T-helper 17 cell (primary cell): Measurements from ENCODE around the gene CAMTA2. TPM values are rescaled to one million over a fixed set of nuclear protein-coding genes. Genes with fewer than 3 reads are reported as not detected.
A peak's percentile ranks its signal among the peaks of the same experiment; 100 is the strongest.

Experiments
- ATAC-seq: fragments of 150-1000 bp; cut with Tn5 transposase; 2 replicates; pipeline ENCODE4 v1.10.0; 2021; ENCODE audit warnings: mild to moderate bottlenecking, moderate library complexity
- DNase-seq, 3 donors: peaks; one replicate each; pipeline versions ENCODE4 v3.0.0 to v3.0.0-alpha.2; 2020 to 2021
- H3K9me3 ChIP-seq: one replicate; pipeline ENCODE4 v1.7.0; 2013; ENCODE audit warnings: low read length, mild to moderate bottlenecking; ENCODE audit not compliant: control insufficient read depth, poor library complexity, severe bottlenecking
- H3K27ac Mint-ChIP-seq: one replicate; pipeline ENCODE4 v1.8.0; 2022; ENCODE audit warnings: mild to moderate bottlenecking, moderate library complexity, mixed read lengths
- H3K27me3 Mint-ChIP-seq: one replicate; pipeline ENCODE4 v1.8.0; 2022; ENCODE audit warnings: mixed read lengths
- H3K36me3 Mint-ChIP-seq: one replicate; pipeline ENCODE4 v1.8.0; 2022; ENCODE audit warnings: low read depth, mixed read lengths
- H3K4me1 Mint-ChIP-seq: one replicate; pipeline ENCODE4 v1.8.0; 2022; ENCODE audit warnings: mild to moderate bottlenecking, mixed read lengths
- H3K4me3 Mint-ChIP-seq: one replicate; pipeline ENCODE4 v1.8.0; 2022; ENCODE audit warnings: mild to moderate bottlenecking, moderate library complexity, mixed read lengths
- total RNA-seq, 4 donors: library from RNA in 2 of 4; stranded (reverse) in 2 of 4; gene quantifications; one replicate each; pipeline ENCODE4 v1.2.3 and lab custom pipeline; 2022 to 2026

CAMTA2 gene
- total RNA-seq, 2 donors from 2014 or later = 59.9 to 63.5 TPM

- H3K4me1 Mint-ChIP-seq = peaks cover 17% of the 10 kb centered on the region
- H3K4me3 Mint-ChIP-seq = no peak overlapping the region
- ATAC-seq (no peak), DNase-seq (no peak)
- H3K9me3 ChIP-seq = no peaks in the 10 kb centered on the region
- no peaks in the 10 kb centered on the region for H3K27me3 Mint-ChIP-seq
- H3K36me3 Mint-ChIP-seq = peaks cover 5% of the 10 kb centered on the region
- no peak overlapping the region for H3K27ac Mint-ChIP-seq
These were observed 17.8 kb downstream of the CAMTA2 start for GRCh38 chr17:4969551-4970173.

GRCh38 chr17:4969047-4969550 is 18.4 kb downstream of the CAMTA2 start:
- DNase-seq (no peak), ATAC-seq (no peak)
- no peak overlapping the region for H3K27ac Mint-ChIP-seq
- H3K9me3 ChIP-seq = no peaks in the 10 kb centered on the region
- H3K4me3 Mint-ChIP-seq = no peak overlapping the region
- H3K27me3 Mint-ChIP-seq = no peaks in the 10 kb centered on the region
- peaks cover 18% of the 10 kb centered on the region for H3K4me1 Mint-ChIP-seq
- H3K36me3 Mint-ChIP-seq = peaks cover 5% of the 10 kb centered on the region

GRCh38 chr17:4968486-4969046 is 18.9 kb downstream of the CAMTA2 start:
- peaks cover 17% of the 10 kb centered on the region for H3K4me1 Mint-ChIP-seq
- H3K27ac Mint-ChIP-seq = no peak overlapping the region
- ATAC-seq (no peak), DNase-seq (no peak)
- no peaks in the 10 kb centered on the region for H3K27me3 Mint-ChIP-seq
- no peaks in the 10 kb centered on the region for H3K9me3 ChIP-seq
- peaks cover 5% of the 10 kb centered on the region for H3K36me3 Mint-ChIP-seq
- H3K4me3 Mint-ChIP-seq = no peak overlapping the region

DNA sequence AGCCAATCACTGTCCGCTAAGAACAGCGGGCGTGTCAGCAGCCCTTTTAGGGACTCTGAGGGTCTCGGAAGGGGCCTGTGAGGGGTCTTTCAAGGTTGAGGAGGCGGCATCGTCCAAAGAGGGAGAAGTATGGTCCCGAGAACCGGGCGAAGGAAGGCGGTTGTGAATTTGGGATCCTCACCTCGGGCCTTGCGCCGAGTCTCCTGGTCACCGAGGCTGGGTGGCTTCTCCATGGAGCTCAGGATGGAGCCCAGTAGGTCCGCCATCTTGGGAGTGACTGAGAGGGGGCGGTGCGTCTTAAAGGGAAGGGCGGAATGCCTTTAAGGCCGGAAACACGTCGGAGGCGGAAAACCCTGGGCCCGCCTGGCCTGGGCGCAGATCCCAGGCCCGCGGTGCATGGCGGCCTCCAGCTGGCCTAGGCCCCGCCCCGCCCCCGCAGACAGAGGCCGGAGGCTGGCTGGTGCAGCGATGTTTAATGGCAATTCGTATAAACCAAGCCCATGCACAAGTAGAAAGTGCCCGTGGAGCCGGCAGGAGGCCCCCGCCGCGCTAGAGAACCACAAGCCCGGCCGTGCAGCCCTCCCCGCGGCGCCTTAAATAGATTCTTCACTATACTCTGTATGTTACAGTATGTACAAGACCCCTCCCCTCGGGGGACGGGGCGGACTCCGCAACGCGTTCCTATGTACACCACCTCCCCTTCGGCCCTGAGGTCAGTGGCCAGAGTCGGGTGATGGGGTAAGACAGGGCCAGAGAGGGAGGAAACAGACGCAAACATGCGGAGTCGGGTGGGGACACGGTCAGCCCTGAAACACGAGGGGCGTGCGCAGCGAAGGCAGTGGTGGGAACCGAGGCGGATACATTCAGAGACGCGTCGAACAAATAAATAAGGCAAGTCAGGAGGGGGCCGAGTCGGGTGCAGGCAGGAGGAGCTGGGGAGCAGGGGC is 19.7 kb downstream of the CAMTA2 start, which contains the start of gene SPAG7:
Gene SPAG7, minus strand, starts transcription at position 279 of the 947 bp plus-strand sequence. Its CDS starts 13 bp downstream, at position 266.
- ATAC-seq (peak; percentile 74), DNase-seq (peak; percentile 86 to 89 (median 89))
- H3K36me3 Mint-ChIP-seq = peaks cover 3% of the 10 kb centered on the region
- H3K27me3 Mint-ChIP-seq = no peaks in the 10 kb centered on the region
- no peak within 1 kb of the TSS for H3K27ac Mint-ChIP-seq
- no peak within 1 kb of the TSS for H3K4me3 Mint-ChIP-seq
- peaks cover 17% of the 10 kb centered on the region for H3K4me1 Mint-ChIP-seq
- H3K9me3 ChIP-seq = no peaks in the 10 kb centered on the region

DNA sequence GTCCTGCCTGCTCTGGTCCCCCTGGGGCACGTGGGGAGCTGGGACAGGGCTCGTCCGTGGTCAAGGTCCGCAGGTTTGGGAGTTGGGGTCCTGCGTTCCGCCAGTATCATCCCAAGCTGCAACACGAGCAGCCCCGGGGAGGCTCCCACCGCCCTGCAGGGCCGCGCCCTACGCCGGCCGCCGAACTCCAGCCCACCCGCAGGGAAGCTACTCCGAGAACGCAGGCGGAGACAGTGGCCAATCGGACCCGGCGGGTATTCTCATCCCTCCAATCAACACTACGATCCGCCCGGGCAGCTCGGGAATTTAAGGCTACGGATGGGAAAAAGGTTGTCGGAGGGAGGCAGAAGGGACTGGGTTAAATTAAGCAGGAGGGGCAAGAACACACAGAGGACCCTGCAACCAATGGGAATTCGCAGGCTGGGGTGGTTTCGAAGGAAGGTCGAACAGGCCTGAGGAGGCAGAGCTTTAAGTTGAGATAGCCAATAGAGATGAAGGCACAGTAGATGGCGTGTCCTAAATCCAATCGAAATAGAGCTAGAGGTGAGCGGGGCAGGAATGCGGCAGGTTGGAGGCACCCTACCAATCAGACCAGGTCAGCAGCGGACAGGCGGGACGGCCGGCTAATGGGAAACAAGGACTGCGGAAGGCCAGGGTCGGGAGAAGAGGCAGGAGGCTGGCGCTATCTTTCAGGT is 20.5 kb downstream of the CAMTA2 start:
- Mint-ChIP-seq H3K27ac (no peak overlapping the region), H3K36me3 (peaks cover 3% of the 10 kb centered on the region), H3K4me1 (peaks cover 17% of the 10 kb centered on the region), H3K4me3 (no peak overlapping the region), H3K27me3 (no peaks in the 10 kb centered on the region)
- no peaks in the 10 kb centered on the region for H3K9me3 ChIP-seq
- ATAC-seq (peak; percentile 87), DNase-seq (peak; percentile 77 to 89 (median 78))

GRCh38 chr17:4965311-4965986 is 22.0 kb downstream of the CAMTA2 start:
- Mint-ChIP-seq H3K27ac (peak overlapping the region; percentile 14), H3K36me3 (peaks cover 2% of the 10 kb centered on the region), H3K27me3 (no peaks in the 10 kb centered on the region), H3K4me1 (peaks cover 9% of the 10 kb centered on the region), H3K4me3 (no peak overlapping the region)
- DNase-seq (no peak), ATAC-seq (no peak)
- H3K9me3 ChIP-seq = no peaks in the 10 kb centered on the region

- Mint-ChIP-seq H3K4me1 (peaks cover 8% of the 10 kb centered on the region), H3K27me3 (no peaks in the 10 kb centered on the region), H3K36me3 (peaks cover 2% of the 10 kb centered on the region), H3K4me3 (no peak overlapping the region), H3K27ac (peak overlapping the region; percentile 78)
- ATAC-seq = no peak
- no peak for DNase-seq
- no peaks in the 10 kb centered on the region for H3K9me3 ChIP-seq
These were observed 27.1 kb downstream of the CAMTA2 start for GRCh38 chr17:4960279-4960922.

GRCh38 chr17:4959261-4959965 is 28.1 kb downstream of the CAMTA2 start:
- no peaks in the 10 kb centered on the region for H3K9me3 ChIP-seq
- Mint-ChIP-seq H3K4me3 (no peak overlapping the region), H3K36me3 (peaks cover 2% of the 10 kb centered on the region), H3K27ac (no peak overlapping the region), H3K27me3 (no peaks in the 10 kb centered on the region), H3K4me1 (peaks cover 8% of the 10 kb centered on the region)
- ATAC-seq (no peak), DNase-seq (no peak)

GRCh38 chr17:4958102-4958501 is 29.4 kb downstream of the CAMTA2 start:
- Mint-ChIP-seq H3K36me3 (peaks cover 2% of the 10 kb centered on the region), H3K4me1 (peaks cover 8% of the 10 kb centered on the region), H3K27me3 (no peaks in the 10 kb centered on the region), H3K27ac (no peak overlapping the region), H3K4me3 (no peak overlapping the region)
- H3K9me3 ChIP-seq = no peaks in the 10 kb centered on the region
- DNase-seq = no peak
- no peak for ATAC-seq

- H3K27me3 Mint-ChIP-seq = no peaks in the 10 kb centered on the region
- no peak overlapping the region for H3K27ac Mint-ChIP-seq
- H3K9me3 ChIP-seq = no peaks in the 10 kb centered on the region
- no peak overlapping the region for H3K4me3 Mint-ChIP-seq
- H3K36me3 Mint-ChIP-seq = peaks cover 2% of the 10 kb centered on the region
- peaks cover 8% of the 10 kb centered on the region for H3K4me1 Mint-ChIP-seq
- ATAC-seq = peak; percentile 28
- no peak for DNase-seq
These were observed 30.9 kb downstream of the CAMTA2 start for GRCh38 chr17:4956493-4957061.

DNA sequence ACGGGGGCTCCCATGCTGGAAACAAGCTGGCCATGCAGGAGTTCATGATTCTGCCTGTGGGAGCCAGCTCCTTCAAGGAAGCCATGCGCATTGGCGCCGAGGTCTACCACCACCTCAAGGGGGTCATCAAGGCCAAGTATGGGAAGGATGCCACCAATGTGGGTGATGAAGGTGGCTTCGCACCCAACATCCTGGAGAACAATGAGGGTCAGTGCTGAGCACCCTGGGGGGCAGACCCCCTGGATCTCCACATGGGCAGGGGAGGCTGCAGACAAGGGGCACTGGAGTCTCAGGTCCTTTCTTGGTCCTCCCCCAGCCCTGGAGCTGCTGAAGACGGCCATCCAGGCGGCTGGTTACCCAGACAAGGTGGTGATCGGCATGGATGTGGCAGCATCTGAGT is 32.4 kb downstream of the CAMTA2 start:
- H3K9me3 ChIP-seq = no peaks in the 10 kb centered on the region
- Mint-ChIP-seq H3K4me3 (no peak overlapping the region), H3K27me3 (no peaks in the 10 kb centered on the region), H3K27ac (no peak overlapping the region), H3K36me3 (no peaks in the 10 kb centered on the region), H3K4me1 (peaks cover 16% of the 10 kb centered on the region)
- no peak for ATAC-seq
- no peak for DNase-seq
